ENCODE measurements around the gene SCN2B.

Gene SCN2B

GRCh38 chr11:118152552-118153471 lies 23.6 kb downstream of the SCN2B start, which contains the start of gene SCN4B:
Gene SCN4B, minus strand, starts transcription at chr11:118152823. Its CDS starts 150 bp downstream, at chr11:118152673.
- DNase-seq, result no peak

- no peak for DNase-seq
Measured at GRCh38 chr11:118152020-118152551, 24.4 kb downstream of the SCN2B start.

- no peak for DNase-seq
Measured at GRCh38 chr11:118151431-118151830, 25.0 kb downstream of the SCN2B start.

GRCh38 chr11:118149493-118149892 lies 26.9 kb downstream of the SCN2B start:
- no peak for DNase-seq

- no peak for DNase-seq
Measured at GRCh38 chr11:118148856-118149255, 27.6 kb downstream of the SCN2B start.

GRCh38 chr11:118148240-118148639 lies 28.2 kb downstream of the SCN2B start:
- DNase-seq, result no peak

GRCh38 chr11:118147502-118147901 lies 28.9 kb downstream of the SCN2B start:
- no peak for DNase-seq

- no peak for DNase-seq
Measured at GRCh38 chr11:118146554-118146953, 29.9 kb downstream of the SCN2B start.

- peak; percentile 6 for DNase-seq
Measured at GRCh38 chr11:118145285-118146227, 30.9 kb downstream of the SCN2B start.

GRCh38 chr11:118144301-118145268 lies 31.9 kb downstream of the SCN2B start:
- no peak for DNase-seq

GRCh38 chr11:118143661-118144185 lies 32.7 kb downstream of the SCN2B start:
- DNase-seq, result no peak

- no peak for DNase-seq
Measured at GRCh38 chr11:118142809-118143208, 33.6 kb downstream of the SCN2B start.

GRCh38 chr11:118142081-118142480 lies 34.4 kb downstream of the SCN2B start:
- no peak for DNase-seq

- no peak for DNase-seq
Measured at GRCh38 chr11:118139578-118139977, 36.9 kb downstream of the SCN2B start.

GRCh38 chr11:118138839-118139420 lies 37.5 kb downstream of the SCN2B start:
- DNase-seq, result no peak

- no peak for DNase-seq
Measured at GRCh38 chr11:118136801-118137200, 39.6 kb downstream of the SCN2B start.

GRCh38 chr11:118136341-118136740 lies 40.1 kb downstream of the SCN2B start:
- DNase-seq, result no peak

GRCh38 chr11:118135796-118136165 lies 40.7 kb downstream of the SCN2B start:
- no peak for DNase-seq

- DNase-seq, result no peak
Measured at GRCh38 chr11:118135051-118135795, 41.2 kb downstream of the SCN2B start.

- no peak for DNase-seq
Measured at GRCh38 chr11:118133816-118134215, 42.6 kb downstream of the SCN2B start.
